ENCODE data around the gene S100A2.

S100A2 gene

DNA sequence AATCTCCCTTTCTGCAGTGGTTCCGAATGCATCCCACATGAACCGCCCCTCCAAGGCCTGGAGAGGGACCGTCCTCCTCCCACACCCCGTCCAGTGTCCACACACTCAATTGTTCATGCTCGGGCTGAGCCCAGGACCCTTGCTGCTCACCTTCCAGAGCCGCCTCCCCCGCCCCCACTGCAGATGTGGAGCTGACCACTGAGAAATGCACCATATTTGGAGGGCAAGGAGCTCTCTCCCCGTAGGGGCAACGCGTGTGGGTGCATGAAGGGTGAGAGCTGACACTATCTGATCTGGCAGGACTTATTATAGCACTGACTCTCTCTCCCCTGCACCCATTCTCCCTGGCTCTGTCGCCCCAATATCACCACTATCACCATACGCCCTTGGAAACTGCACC is 12.5 kb downstream of the S100A2 start:
- H3K27ac ChIP-seq (ENCODE audit: low read depth, low read length) = no peak overlapping the region
- no peak overlapping the region for H3K4me2 ChIP-seq (ENCODE audit: low read length)
- H4K20me1 ChIP-seq (ENCODE audit: control insufficient read depth, insufficient read depth, low read depth, low read length) = no peaks in the 10 kb centered on the region
- peaks cover 22% of the 10 kb centered on the region for H3K27me3 ChIP-seq (ENCODE audit: control insufficient read depth, low read length)
- TF ChIP-seq, protein P1, sequence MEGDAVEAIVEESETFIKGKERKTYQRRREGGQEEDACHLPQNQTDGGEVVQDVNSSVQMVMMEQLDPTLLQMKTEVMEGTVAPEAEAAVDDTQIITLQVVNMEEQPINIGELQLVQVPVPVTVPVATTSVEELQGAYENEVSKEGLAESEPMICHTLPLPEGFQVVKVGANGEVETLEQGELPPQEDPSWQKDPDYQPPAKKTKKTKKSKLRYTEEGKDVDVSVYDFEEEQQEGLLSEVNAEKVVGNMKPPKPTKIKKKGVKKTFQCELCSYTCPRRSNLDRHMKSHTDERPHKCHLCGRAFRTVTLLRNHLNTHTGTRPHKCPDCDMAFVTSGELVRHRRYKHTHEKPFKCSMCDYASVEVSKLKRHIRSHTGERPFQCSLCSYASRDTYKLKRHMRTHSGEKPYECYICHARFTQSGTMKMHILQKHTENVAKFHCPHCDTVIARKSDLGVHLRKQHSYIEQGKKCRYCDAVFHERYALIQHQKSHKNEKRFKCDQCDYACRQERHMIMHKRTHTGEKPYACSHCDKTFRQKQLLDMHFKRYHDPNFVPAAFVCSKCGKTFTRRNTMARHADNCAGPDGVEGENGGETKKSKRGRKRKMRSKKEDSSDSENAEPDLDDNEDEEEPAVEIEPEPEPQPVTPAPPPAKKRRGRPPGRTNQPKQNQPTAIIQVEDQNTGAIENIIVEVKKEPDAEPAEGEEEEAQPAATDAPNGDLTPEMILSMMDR (IDR thresholded peaks at IDR 0.05; ENCODE audit: low read depth, low read length, poor library complexity, severe bottlenecking) = no peak
- no peak for TF ChIP-seq EZH2phosphoT487 (IDR thresholded peaks at IDR 0.05; ENCODE audit: borderline replicate concordance, low read length)
- H3K9me2 ChIP-seq (replicated peaks; ENCODE audit: control insufficient read depth, low read length) = no peaks in the 10 kb centered on the region
- H3F3A ChIP-seq (ENCODE audit: control insufficient read depth, insufficient read depth) = no peaks in the 10 kb centered on the region
- no peaks in the 10 kb centered on the region for H3K9me3 ChIP-seq (ENCODE audit: control insufficient read depth, insufficient read depth, low read length)
- no peaks in the 10 kb centered on the region for H3K36me3 ChIP-seq (ENCODE audit: control insufficient read depth, low read length)
- no peaks in the 10 kb centered on the region for H3K4me1 ChIP-seq (ENCODE audit: control insufficient read depth, low read length)
- H3K79me2 ChIP-seq (ENCODE audit: control insufficient read depth, low read length) = no peaks in the 10 kb centered on the region
- H3K4me3 ChIP-seq (ENCODE audit: low read length) = no peak overlapping the region

DNA sequence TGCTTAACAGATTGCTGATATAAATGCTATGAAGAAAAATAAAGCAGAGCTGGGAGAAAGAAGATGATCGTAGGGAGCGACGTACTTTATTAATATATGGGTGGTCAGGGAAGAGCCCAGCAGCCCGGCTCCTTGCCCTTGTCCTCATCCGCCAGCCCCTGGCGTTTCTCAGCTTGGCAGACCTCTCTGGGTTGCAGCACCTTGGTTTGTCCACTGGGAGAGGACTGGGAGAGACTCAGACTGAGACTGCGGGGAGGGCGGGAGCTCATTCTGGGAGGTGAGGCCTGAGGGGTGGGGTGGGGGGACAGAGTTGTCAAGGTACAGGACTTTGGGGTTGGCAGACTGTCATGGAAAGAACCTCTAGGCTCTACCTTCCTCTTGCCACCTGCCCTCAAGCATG is 13.3 kb downstream of the S100A2 start:
- H3K79me2 ChIP-seq (ENCODE audit: control insufficient read depth, low read length) = no peaks in the 10 kb centered on the region
- no peaks in the 10 kb centered on the region for H4K20me1 ChIP-seq (ENCODE audit: control insufficient read depth, insufficient read depth, low read depth, low read length)
- H3K4me1 ChIP-seq (ENCODE audit: control insufficient read depth, low read length) = no peaks in the 10 kb centered on the region
- H3K27ac ChIP-seq (ENCODE audit: low read depth, low read length) = no peak overlapping the region
- H3K4me3 ChIP-seq (ENCODE audit: low read length) = no peak overlapping the region
- H3K36me3 ChIP-seq (ENCODE audit: control insufficient read depth, low read length) = no peaks in the 10 kb centered on the region
- H3K9me2 ChIP-seq (replicated peaks; ENCODE audit: control insufficient read depth, low read length) = no peaks in the 10 kb centered on the region
- H3K4me2 ChIP-seq (ENCODE audit: low read length) = no peak overlapping the region
- peaks cover 29% of the 10 kb centered on the region for H3K27me3 ChIP-seq (ENCODE audit: control insufficient read depth, low read length)
- no peaks in the 10 kb centered on the region for H3K9me3 ChIP-seq (ENCODE audit: control insufficient read depth, insufficient read depth, low read length)
- H3F3A ChIP-seq (ENCODE audit: control insufficient read depth, insufficient read depth) = no peaks in the 10 kb centered on the region
- TF ChIP-seq, protein P1 (IDR thresholded peaks at IDR 0.05; ENCODE audit: low read depth, low read length, poor library complexity, severe bottlenecking) = no peak
- no peak for TF ChIP-seq EZH2phosphoT487 (IDR thresholded peaks at IDR 0.05; ENCODE audit: borderline replicate concordance, low read length)

- peaks cover 33% of the 10 kb centered on the region for H3K27me3 ChIP-seq (ENCODE audit: control insufficient read depth, low read length)
- H3F3A ChIP-seq (ENCODE audit: control insufficient read depth, insufficient read depth) = no peaks in the 10 kb centered on the region
- H4K20me1 ChIP-seq (ENCODE audit: control insufficient read depth, insufficient read depth, low read depth, low read length) = no peaks in the 10 kb centered on the region
- H3K27ac ChIP-seq (ENCODE audit: low read depth, low read length) = no peak overlapping the region
- H3K79me2 ChIP-seq (ENCODE audit: control insufficient read depth, low read length) = no peaks in the 10 kb centered on the region
- no peak overlapping the region for H3K4me2 ChIP-seq (ENCODE audit: low read length)
- TF ChIP-seq, protein P1 (IDR thresholded peaks at IDR 0.05; ENCODE audit: low read depth, low read length, poor library complexity, severe bottlenecking) = no peak
- TF ChIP-seq EZH2phosphoT487 (IDR thresholded peaks at IDR 0.05; ENCODE audit: borderline replicate concordance, low read length) = no peak
- H3K4me3 ChIP-seq (ENCODE audit: low read length) = no peak overlapping the region
- H3K9me2 ChIP-seq (replicated peaks; ENCODE audit: control insufficient read depth, low read length) = no peaks in the 10 kb centered on the region
- no peaks in the 10 kb centered on the region for H3K36me3 ChIP-seq (ENCODE audit: control insufficient read depth, low read length)
- H3K4me1 ChIP-seq (ENCODE audit: control insufficient read depth, low read length) = no peaks in the 10 kb centered on the region
- H3K9me3 ChIP-seq (ENCODE audit: control insufficient read depth, insufficient read depth, low read length) = no peaks in the 10 kb centered on the region
Measured at GRCh38 chr1:153550827-153551500, 14.7 kb downstream of the S100A2 start.

All from DOHH2 (cell line).